Measurements from ENCODE around the gene PDE4D.
"Not testable (repeated sequence)": the region's sequence is repeated elsewhere in the genome, so short reads cannot be mapped to it uniquely, and the experiment has no call there.

PDE4D gene

GRCh38 chr5:59583810-59584562 lies 309.5 kb downstream of the PDE4D start:
- no peak overlapping the region for H3K27ac Mint-ChIP-seq
- no peak overlapping the region for H3K4me3 Mint-ChIP-seq
- no peak for ATAC-seq
- no peaks in the 10 kb centered on the region for H3K9me3 Mint-ChIP-seq
- H3K4me1 Mint-ChIP-seq, result no peaks in the 10 kb centered on the region
- no peak for DNase-seq (ENCODE audit: low spot score in 2 of 2)
- H3K36me3 Mint-ChIP-seq, result no peaks in the 10 kb centered on the region

GRCh38 chr5:59583151-59583809 lies 310.2 kb downstream of the PDE4D start:
- Mint-ChIP-seq H3K36me3 (no peaks in the 10 kb centered on the region), H3K27ac (no peak overlapping the region), H3K4me3 (no peak overlapping the region), H3K9me3 (no peaks in the 10 kb centered on the region), H3K4me1 (no peaks in the 10 kb centered on the region)
- ATAC-seq (no peak), DNase-seq (ENCODE audit: low spot score in 2 of 2) (no peak)

GRCh38 chr5:59582746-59583145 lies 310.8 kb downstream of the PDE4D start:
- H3K4me1 Mint-ChIP-seq, result no peaks in the 10 kb centered on the region
- no peaks in the 10 kb centered on the region for H3K9me3 Mint-ChIP-seq
- no peak for ATAC-seq
- H3K36me3 Mint-ChIP-seq, result no peaks in the 10 kb centered on the region
- no peak overlapping the region for H3K27ac Mint-ChIP-seq
- no peak for DNase-seq (ENCODE audit: low spot score in 2 of 2)
- H3K4me3 Mint-ChIP-seq, result no peak overlapping the region

GRCh38 chr5:59579824-59580167 lies 313.7 kb downstream of the PDE4D start:
- no peaks in the 10 kb centered on the region for H3K9me3 Mint-ChIP-seq
- H3K27ac Mint-ChIP-seq, result no peak overlapping the region
- DNase-seq (ENCODE audit: low spot score in 2 of 2), result no peak
- no peaks in the 10 kb centered on the region for H3K36me3 Mint-ChIP-seq
- ATAC-seq, result no peak
- no peaks in the 10 kb centered on the region for H3K4me1 Mint-ChIP-seq
- no peak overlapping the region for H3K4me3 Mint-ChIP-seq

GRCh38 chr5:59579101-59579823 lies 314.3 kb downstream of the PDE4D start:
- ATAC-seq, result no peak
- H3K9me3 Mint-ChIP-seq, result no peaks in the 10 kb centered on the region
- H3K27ac Mint-ChIP-seq, result no peak overlapping the region
- H3K4me1 Mint-ChIP-seq, result no peaks in the 10 kb centered on the region
- no peak overlapping the region for H3K4me3 Mint-ChIP-seq
- DNase-seq (ENCODE audit: low spot score in 2 of 2), result no peak
- H3K36me3 Mint-ChIP-seq, result no peaks in the 10 kb centered on the region

GRCh38 chr5:59577485-59577884 lies 316.0 kb downstream of the PDE4D start:
- Mint-ChIP-seq H3K4me1 (no peaks in the 10 kb centered on the region), H3K9me3 (no peaks in the 10 kb centered on the region), H3K36me3 (no peaks in the 10 kb centered on the region), H3K4me3 (no peak overlapping the region), H3K27ac (no peak overlapping the region)
- ATAC-seq (no peak), DNase-seq (ENCODE audit: low spot score in 2 of 2) (no peak)

- ATAC-seq, result peak; percentile 44
- Mint-ChIP-seq H3K4me3 (no peak overlapping the region), H3K4me1 (no peaks in the 10 kb centered on the region), H3K27ac (no peak overlapping the region), H3K9me3 (no peaks in the 10 kb centered on the region), H3K36me3 (no peaks in the 10 kb centered on the region)
- DNase-seq (ENCODE audit: low spot score in 2 of 2), result no peak
These were observed 317.7 kb downstream of the PDE4D start for GRCh38 chr5:59575648-59576445.

- H3K4me1 Mint-ChIP-seq; H3K27ac Mint-ChIP-seq; H3K4me3 Mint-ChIP-seq; H3K36me3 Mint-ChIP-seq; ATAC-seq; H3K9me3 Mint-ChIP-seq; DNase-seq (ENCODE audit: low spot score in 2 of 2): not testable (repeated sequence)
These were observed 320.0 kb downstream of the PDE4D start for GRCh38 chr5:59573509-59573908.

- DNase-seq (ENCODE audit: low spot score in 2 of 2) (no peak), ATAC-seq (no peak)
- Mint-ChIP-seq H3K9me3 (no peaks in the 10 kb centered on the region), H3K36me3 (no peaks in the 10 kb centered on the region), H3K27ac (no peak overlapping the region), H3K4me1 (no peaks in the 10 kb centered on the region), H3K4me3 (no peak overlapping the region)
These were observed 322.5 kb downstream of the PDE4D start for GRCh38 chr5:59571067-59571466.

- H3K27ac Mint-ChIP-seq, result no peak overlapping the region
These were observed 323.8 kb downstream of the PDE4D start for GRCh38 chr5:59569608-59570334.

GRCh38 chr5:59569158-59569557 lies 324.4 kb downstream of the PDE4D start:
- ATAC-seq (no peak), DNase-seq (ENCODE audit: low spot score in 2 of 2) (no peak)
- Mint-ChIP-seq H3K4me1 (no peaks in the 10 kb centered on the region), H3K36me3 (no peaks in the 10 kb centered on the region), H3K9me3 (peaks cover 5% of the 10 kb centered on the region), H3K4me3 (no peak overlapping the region), H3K27ac (no peak overlapping the region)

More at GRCh38 chr5:59569608-59570334, 323.8 kb downstream of the PDE4D start:
- no peaks in the 10 kb centered on the region for H3K9me3 Mint-ChIP-seq
- no peaks in the 10 kb centered on the region for H3K36me3 Mint-ChIP-seq
- H3K4me3 Mint-ChIP-seq, result no peak overlapping the region
- DNase-seq (ENCODE audit: low spot score in 2 of 2), result no peak
- ATAC-seq, result no peak
- H3K4me1 Mint-ChIP-seq, result no peaks in the 10 kb centered on the region

GRCh38 chr5:59568161-59568560 lies 325.4 kb downstream of the PDE4D start:
- H3K27ac Mint-ChIP-seq, result no peak overlapping the region
- no peaks in the 10 kb centered on the region for H3K36me3 Mint-ChIP-seq

GRCh38 chr5:59565551-59565950 lies 328.0 kb downstream of the PDE4D start:
- no peak overlapping the region for H3K27ac Mint-ChIP-seq
- ATAC-seq (peak; percentile 21), DNase-seq (ENCODE audit: low spot score in 2 of 2) (no peak)
- no peak overlapping the region for H3K4me3 Mint-ChIP-seq
- no peaks in the 10 kb centered on the region for H3K36me3 Mint-ChIP-seq
- H3K4me1 Mint-ChIP-seq, result no peaks in the 10 kb centered on the region
- peaks cover 5% of the 10 kb centered on the region for H3K9me3 Mint-ChIP-seq

More at GRCh38 chr5:59568161-59568560, 325.4 kb downstream of the PDE4D start:
- ATAC-seq, result no peak
- no peak for DNase-seq (ENCODE audit: low spot score in 2 of 2)
- no peak overlapping the region for H3K4me3 Mint-ChIP-seq
- no peaks in the 10 kb centered on the region for H3K4me1 Mint-ChIP-seq
- peaks cover 5% of the 10 kb centered on the region for H3K9me3 Mint-ChIP-seq

- no peak overlapping the region for H3K4me3 Mint-ChIP-seq
- no peaks in the 10 kb centered on the region for H3K4me1 Mint-ChIP-seq
- peaks cover 5% of the 10 kb centered on the region for H3K9me3 Mint-ChIP-seq
- H3K27ac Mint-ChIP-seq, result no peak overlapping the region
- no peak for DNase-seq (ENCODE audit: low spot score in 2 of 2)
- no peaks in the 10 kb centered on the region for H3K36me3 Mint-ChIP-seq
- ATAC-seq, result no peak
These were observed 328.6 kb downstream of the PDE4D start for GRCh38 chr5:59564895-59565294.

Measured in stimulated activated effector memory CD8-positive, alpha-beta T cell treated with anti-CD3 and anti-CD28 coated beads, Interleukin-12 subunit alpha, Interleukin-12 subunit beta, amount 100 ng/mL, for 72 hours (primary cell).